GM13976 (cell line): ENCODE data around the gene COL6A1.

Source experiments
- DNase-seq: peaks from one replicate; pipeline ENCODE4 v3.0.0; 2012; ENCODE audit warnings: low spot score
- CTCF ChIP-seq: IDR thresholded peaks from 2 replicates; pipeline ENCODE4 v1.5.1; 2012; ENCODE audit warnings: borderline replicate concordance, mild to moderate bottlenecking; ENCODE audit not compliant: insufficient read depth; ENCODE audit errors: extremely low read depth, missing control alignments, control extremely low read depth
- in situ Hi-C: fragments of 300-500 bp; cut with MboI; formaldehyde crosslinking; loops from one replicate; pipeline ENCODE4 v1.12.0; 2022; ENCODE audit warnings: low sequenced_read_pairs, mixed read lengths, inconsistent platforms; ENCODE audit not compliant: unreplicated experiment

The COL6A1 gene

GRCh38 chr21:46036696-46037330 lies 55.2 kb downstream of the COL6A1 start:
- no peak for TF ChIP-seq CTCF
- DNase-seq: no peak
- in situ Hi-C loops: no loop called here

GRCh38 chr21:46037331-46038325 lies 56.1 kb downstream of the COL6A1 start:
- DNase-seq: no peak
- no peak for TF ChIP-seq CTCF

GRCh38 chr21:46038341-46038829 lies 56.8 kb downstream of the COL6A1 start:
- in situ Hi-C loops: no loop called here
- no peak for TF ChIP-seq CTCF
- DNase-seq: no peak

More at GRCh38 chr21:46037331-46038325, 56.1 kb downstream of the COL6A1 start:
- in situ Hi-C loops: no loop called here

GRCh38 chr21:46038871-46039397 lies 57.4 kb downstream of the COL6A1 start:
- DNase-seq: no peak
- in situ Hi-C loops: no loop called here
- no peak for TF ChIP-seq CTCF

- DNase-seq: no peak
- in situ Hi-C loops: no loop called here
- no peak for TF ChIP-seq CTCF
Measured at GRCh38 chr21:46039891-46040660, 58.5 kb downstream of the COL6A1 start.

- no peak for TF ChIP-seq CTCF
- in situ Hi-C loops: no loop called here
- DNase-seq: no peak
Measured at GRCh38 chr21:46040707-46041106, 59.1 kb downstream of the COL6A1 start.
